GM23338 (cell line): Measurements from ENCODE around the gene ALG9. TPM values are rescaled to one million over a fixed set of nuclear protein-coding genes. Genes with fewer than 3 reads are reported as not detected.

ENCODE experiments used
- ATAC-seq: fragments of 200-7000 bp; cut with Tn5 transposase; 3 replicates; pipeline ENCODE4 v1.9.1; 2020
- DNase-seq: peaks from one replicate; pipeline ENCODE4 v3.0.0-alpha.2; 2015; ENCODE audit warnings: low spot score
- H2AFZ ChIP-seq: fragments of 200-600 bp; sonication (generic); 2 replicates; pipeline ENCODE4 v1.8.0; 2016; ENCODE audit warnings: antibody characterized with exemption, mild to moderate bottlenecking, moderate library complexity
- H3F3A ChIP-seq: fragments of 200-600 bp; sonication (generic); replicated peaks from 2 replicates; pipeline ENCODE4 v1.8.0; 2017; ENCODE audit warnings: antibody characterized with exemption, mixed run types, low read depth
- H3K27ac ChIP-seq: fragments of 200-600 bp; sonication (generic); 2 replicates; pipeline ENCODE4 v1.6.1; 2016; ENCODE audit warnings: low read depth
- H3K27me3 ChIP-seq: fragments of 200-600 bp; sonication (generic); 2 replicates; pipeline ENCODE4 v1.8.0; 2016; ENCODE audit warnings: mild to moderate bottlenecking, mixed run types, moderate library complexity; ENCODE audit not compliant: insufficient read depth
- H3K36me3 ChIP-seq: fragments of 200-600 bp; sonication (generic); 2 replicates; pipeline ENCODE4 v1.8.0; 2016; ENCODE audit warnings: mild to moderate bottlenecking; ENCODE audit not compliant: insufficient read depth
- H3K4me1 ChIP-seq: fragments of 200-600 bp; sonication (generic); 2 replicates; pipeline ENCODE4 v1.8.0; 2016; ENCODE audit warnings: mild to moderate bottlenecking, moderate library complexity; ENCODE audit not compliant: insufficient read depth
- H3K4me2 ChIP-seq: fragments of 200-600 bp; sonication (generic); 2 replicates; pipeline ENCODE4 v1.7.1; 2017; ENCODE audit warnings: mixed run types
- H3K4me3 ChIP-seq: fragments of 200-600 bp; sonication (generic); 2 replicates; pipeline ENCODE4 v1.6.1; 2016; ENCODE audit warnings: mixed run types
- H3K79me2 ChIP-seq: fragments of 200-600 bp; sonication (generic); replicated peaks from 2 replicates; pipeline ENCODE4 v1.8.0; 2017; ENCODE audit warnings: mild to moderate bottlenecking; ENCODE audit not compliant: insufficient read depth
- H3K9me2 ChIP-seq: fragments of 200-600 bp; sonication (generic); 2 replicates; pipeline ENCODE4 v1.8.0; 2017; ENCODE audit not compliant: insufficient read depth
- H4K20me1 ChIP-seq: fragments of 200-600 bp; sonication (generic); replicated peaks from 2 replicates; pipeline ENCODE4 v1.8.0; 2017; ENCODE audit warnings: mild to moderate bottlenecking; ENCODE audit not compliant: insufficient read depth
- H3K27ac Mint-ChIP-seq: 2 replicates; pipeline ENCODE4 v1.8.0; 2020; ENCODE audit warnings: inconsistent platforms, mild to moderate bottlenecking, moderate library complexity, mixed read lengths
- H3K27me3 Mint-ChIP-seq: 3 replicates; pipeline ENCODE4 v1.8.0; 2022; ENCODE audit warnings: low read depth, mild to moderate bottlenecking, moderate library complexity, mixed read lengths, inconsistent platforms; ENCODE audit not compliant: insufficient read depth, poor library complexity
- H3K36me3 Mint-ChIP-seq: 3 replicates; pipeline ENCODE4 v1.8.0; 2021; ENCODE audit warnings: low read depth, mild to moderate bottlenecking, inconsistent platforms, moderate library complexity, mixed read lengths
- H3K4me1 Mint-ChIP-seq: 3 replicates; pipeline ENCODE4 v1.8.0; 2020; ENCODE audit warnings: mild to moderate bottlenecking, inconsistent platforms, mixed read lengths
- H3K4me3 Mint-ChIP-seq: 3 replicates; pipeline ENCODE4 v1.8.0; 2021; ENCODE audit warnings: moderate library complexity, mild to moderate bottlenecking, inconsistent platforms, mixed read lengths
- H3K9me3 Mint-ChIP-seq: 3 replicates; pipeline ENCODE4 v1.8.0; 2020; ENCODE audit warnings: moderate library complexity, mild to moderate bottlenecking, inconsistent platforms, mixed read lengths
- CTCF ChIP-seq, 2 experiments: fragments of 200-600 bp in 1 of 2; sonication (generic) in 1 of 2; conservative IDR thresholded peaks; 2 replicates each; pipeline versions ENCODE4 v1.5.1 to v1.6.1; 2016 to 2017; ENCODE audit warnings: antibody characterized with exemption in 2 of 2, low read depth in 2 of 2, mild to moderate bottlenecking in 2 of 2, moderate library complexity in 1 of 2
- EZH2 ChIP-seq: fragments of 200-600 bp; sonication (generic); IDR thresholded peaks from one replicate; pipeline ENCODE4 v1.8.0; 2017; ENCODE audit warnings: antibody characterized with exemption, mild to moderate bottlenecking, low read depth; ENCODE audit not compliant: unreplicated experiment
- EZH2phosphoT487 ChIP-seq: fragments of 200-600 bp; sonication (generic); IDR thresholded peaks from one replicate; pipeline ENCODE4 v1.8.1; 2018; ENCODE audit warnings: antibody characterized with exemption; ENCODE audit not compliant: unreplicated experiment
- POLR2AphosphoS5 ChIP-seq: IDR thresholded peaks from 2 replicates; pipeline ENCODE4 v1.6.1; 2016; ENCODE audit warnings: antibody characterized with exemption, low read depth
- STAT1 ChIP-seq: IDR thresholded peaks from one replicate; pipeline ENCODE4 v1.6.1; 2016; ENCODE audit warnings: antibody characterized with exemption; ENCODE audit not compliant: unreplicated experiment
- ZNF114 ChIP-seq: fragments of 250-450 bp; sonication (Bioruptor Pico); IDR thresholded peaks from 2 replicates; pipeline ENCODE4 v1.5.0; 2020; ENCODE audit warnings: mild to moderate bottlenecking, moderate library complexity
- ZNF331 ChIP-seq: fragments of 250-450 bp; sonication (Bioruptor Pico); IDR thresholded peaks from 2 replicates; pipeline ENCODE4 v1.5.0; 2020; ENCODE audit warnings: low read depth, mild to moderate bottlenecking, moderate library complexity
- polyA plus RNA-seq: library from polyadenylated mRNA; unstranded; fragments of >200 nt; fragmentation: Nextera tagmentation; extraction: Ambion mirVana; gene quantifications from 2 replicates; pipeline ENCODE4 v1.2.1, GENCODE V29; 2016
- total RNA-seq: library from RNA; depleted of rRNA; stranded (reverse); fragments of >200 nt; shearing (Covaris generic); gene quantifications from 2 replicates; pipeline ENCODE4 v1.2.3, GENCODE V29; 2014

Gene ALG9
- total and polyA plus RNA-seq, 2 experiments from 2014 or later = 25.4 to 31.1 TPM

- TF ChIP-seq CTCF (conservative IDR thresholded peaks at IDR 0.05; ENCODE audit: low read depth in 2 of 2) (no peak), ZNF114 (CRISPR knock-in tag) (no peak), STAT1 (no peak)
- Histone ChIP-seq H3F3A (peaks cover 3% of the 10 kb centered on the region; the same call in 1 of the 2 replicates), H3K27ac (no peak overlapping the region), H3K79me2 (peaks cover 14% of the 10 kb centered on the region; the same call in 1 of the 2 replicates), H3K4me2 (no peak overlapping the region), H3K9me2 (no peaks in the 10 kb centered on the region), H3K4me1 (no peaks in the 10 kb centered on the region), H3K4me3 (no peak overlapping the region), H3K36me3 (peaks cover 69% of the 10 kb centered on the region), H2AFZ (no peak overlapping the region), H4K20me1 (peaks cover 14% of the 10 kb centered on the region), H3K27me3 (no peaks in the 10 kb centered on the region)
- no peak overlapping the region for H3K4me3 Mint-ChIP-seq
- DNase-seq (no peak), ATAC-seq (no peak)
- H3K27me3 Mint-ChIP-seq = no peaks in the 10 kb centered on the region
- H3K9me3 Mint-ChIP-seq = no peaks in the 10 kb centered on the region
- no peaks in the 10 kb centered on the region for H3K4me1 Mint-ChIP-seq
- no peak overlapping the region for H3K27ac Mint-ChIP-seq
- peaks cover 84% of the 10 kb centered on the region for H3K36me3 Mint-ChIP-seq
These were observed 121.7 kb downstream of the ALG9 start for GRCh38 chr11:111749646-111750045.

GRCh38 chr11:111748035-111748804, 123.2 kb downstream of the ALG9 start:
- no peak for DNase-seq
- no peaks in the 10 kb centered on the region for H3K4me1 ChIP-seq
- H3K4me3 ChIP-seq = no peak overlapping the region
- H3K4me2 ChIP-seq = no peak overlapping the region
- H2AFZ ChIP-seq = no peak overlapping the region
- Mint-ChIP-seq H3K4me3 (no peak overlapping the region), H3K36me3 (peaks cover 82% of the 10 kb centered on the region), H3K9me3 (no peaks in the 10 kb centered on the region), H3K27ac (no peak overlapping the region), H3K4me1 (no peaks in the 10 kb centered on the region), H3K27me3 (no peaks in the 10 kb centered on the region)
- H3K36me3 ChIP-seq = peaks cover 66% of the 10 kb centered on the region
- H3K27ac ChIP-seq = no peak overlapping the region
- peak; percentile 61 for ATAC-seq
- peaks cover 19% of the 10 kb centered on the region for H4K20me1 ChIP-seq
- no peak for TF ChIP-seq EZH2
- no peak for TF ChIP-seq ZNF331 (CRISPR knock-in tag)
- no peak for TF ChIP-seq POLR2AphosphoS5
- no peak for TF ChIP-seq EZH2phosphoT487
- TF ChIP-seq STAT1 = no peak
- no peaks in the 10 kb centered on the region for H3K27me3 ChIP-seq
- H3K79me2 ChIP-seq = peaks cover 14% of the 10 kb centered on the region; the same call in 1 of the 2 replicates
- H3F3A ChIP-seq = peaks cover under 1% of the 10 kb centered on the region; the same call in 1 of the 2 replicates
- no peaks in the 10 kb centered on the region for H3K9me2 ChIP-seq
